Chondrocyte (in vitro differentiated cells): Measurements from ENCODE around the gene NOM1. TPM values are rescaled to one million over a fixed set of nuclear protein-coding genes. Genes with fewer than 3 reads are reported as not detected.
"Not testable (repeated sequence)": the region's sequence is repeated elsewhere in the genome, so short reads cannot be mapped to it uniquely, and the experiment has no call there.

Experiments
- DNase-seq: peaks from one replicate; pipeline ENCODE4 v3.0.0; 2021; ENCODE audit warnings: mixed read lengths, low spot score
- H3K27ac Mint-ChIP-seq: one replicate; pipeline ENCODE4 v1.8.0; 2021; ENCODE audit warnings: mild to moderate bottlenecking, moderate library complexity, mixed read lengths; ENCODE audit not compliant: unreplicated experiment
- H3K27me3 Mint-ChIP-seq: 2 replicates; pipeline ENCODE4 v1.8.0; 2021; ENCODE audit warnings: low read depth, mixed read lengths
- H3K36me3 Mint-ChIP-seq: 2 replicates; pipeline ENCODE4 v1.8.0; 2021; ENCODE audit warnings: low read depth, mixed read lengths
- H3K4me1 Mint-ChIP-seq: 2 replicates; pipeline ENCODE4 v1.8.0; 2021; ENCODE audit warnings: low read depth, mild to moderate bottlenecking, mixed read lengths
- H3K4me3 Mint-ChIP-seq: one replicate; pipeline ENCODE4 v1.8.0; 2021; ENCODE audit warnings: mild to moderate bottlenecking, moderate library complexity, mixed read lengths; ENCODE audit not compliant: unreplicated experiment
- H3K9me3 Mint-ChIP-seq: 2 replicates; pipeline ENCODE4 v1.8.0; 2021; ENCODE audit warnings: low read depth, mixed read lengths
- total RNA-seq: library from RNA; stranded (reverse); gene quantifications from 3 replicates; pipeline ENCODE4 v1.2.1, GENCODE V29; 2021
- TF ChIP-seq, protein P1 (sequence below): fragments of 200-600 bp; sonication (generic); IDR thresholded peaks from 2 replicates; pipeline ENCODE4 v1.5.0; 2021; ENCODE audit warnings: antibody characterized with exemption, mild to moderate bottlenecking, moderate library complexity

The NOM1 gene
- total RNA-seq, 1 donor from 2014 or later, result 16.9 TPM

DNA sequence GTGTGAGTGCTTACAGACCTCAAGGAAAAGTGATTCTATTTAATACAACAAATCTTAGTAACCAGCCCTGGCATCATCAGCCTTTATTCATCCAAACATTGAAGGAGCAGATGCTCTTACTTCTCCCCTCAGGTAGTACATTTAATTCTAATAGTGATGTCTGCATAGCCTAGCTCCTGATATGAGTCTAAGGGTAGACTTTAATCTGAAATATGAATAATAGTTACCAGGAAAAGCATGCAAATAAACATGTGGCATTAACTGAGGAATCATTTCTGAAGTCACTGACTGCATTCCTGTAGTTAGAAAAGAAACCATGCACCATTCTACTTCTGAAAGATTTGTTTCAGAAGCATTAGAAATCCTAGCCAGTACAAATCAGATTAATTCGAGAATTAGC lies 30.9 kb upstream of the NOM1 start:
- no peaks in the 10 kb centered on the region for H3K4me1 Mint-ChIP-seq
- H3K27me3 Mint-ChIP-seq, result peaks cover 16% of the 10 kb centered on the region

GRCh38 chr7:156919132-156919713 lies 30.3 kb upstream of the NOM1 start:
- H3K27ac Mint-ChIP-seq, result no peak overlapping the region
- TF ChIP-seq, protein P1, sequence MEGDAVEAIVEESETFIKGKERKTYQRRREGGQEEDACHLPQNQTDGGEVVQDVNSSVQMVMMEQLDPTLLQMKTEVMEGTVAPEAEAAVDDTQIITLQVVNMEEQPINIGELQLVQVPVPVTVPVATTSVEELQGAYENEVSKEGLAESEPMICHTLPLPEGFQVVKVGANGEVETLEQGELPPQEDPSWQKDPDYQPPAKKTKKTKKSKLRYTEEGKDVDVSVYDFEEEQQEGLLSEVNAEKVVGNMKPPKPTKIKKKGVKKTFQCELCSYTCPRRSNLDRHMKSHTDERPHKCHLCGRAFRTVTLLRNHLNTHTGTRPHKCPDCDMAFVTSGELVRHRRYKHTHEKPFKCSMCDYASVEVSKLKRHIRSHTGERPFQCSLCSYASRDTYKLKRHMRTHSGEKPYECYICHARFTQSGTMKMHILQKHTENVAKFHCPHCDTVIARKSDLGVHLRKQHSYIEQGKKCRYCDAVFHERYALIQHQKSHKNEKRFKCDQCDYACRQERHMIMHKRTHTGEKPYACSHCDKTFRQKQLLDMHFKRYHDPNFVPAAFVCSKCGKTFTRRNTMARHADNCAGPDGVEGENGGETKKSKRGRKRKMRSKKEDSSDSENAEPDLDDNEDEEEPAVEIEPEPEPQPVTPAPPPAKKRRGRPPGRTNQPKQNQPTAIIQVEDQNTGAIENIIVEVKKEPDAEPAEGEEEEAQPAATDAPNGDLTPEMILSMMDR, result no peak

More for the DNA sequence above, 30.9 kb upstream of the NOM1 start:
- Mint-ChIP-seq H3K36me3 (peaks cover 2% of the 10 kb centered on the region), H3K4me3 (no peak overlapping the region), H3K27ac (no peak overlapping the region), H3K9me3 (peaks cover 3% of the 10 kb centered on the region)
- TF ChIP-seq, protein P1, result no peak
- no peak for DNase-seq

DNA sequence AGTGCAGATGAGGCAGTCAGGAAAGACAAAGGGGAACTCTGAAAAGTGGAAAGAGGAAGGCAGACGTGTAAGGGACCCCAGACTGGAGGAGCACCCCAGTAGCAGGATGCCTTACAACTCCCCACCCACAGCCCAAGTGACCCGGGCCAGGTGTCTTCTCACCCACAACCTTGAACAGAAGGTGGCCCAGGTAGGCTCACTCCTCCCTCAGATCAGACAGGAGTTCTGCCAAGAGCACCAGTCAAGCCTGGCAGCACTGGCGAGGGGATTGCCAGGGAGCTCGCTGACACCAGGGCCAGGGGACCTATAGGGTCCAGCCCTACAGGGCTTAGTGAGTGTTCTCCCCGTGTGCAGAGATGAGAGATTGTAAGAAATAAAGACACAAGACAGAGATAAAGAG lies 29.4 kb upstream of the NOM1 start:
- H3K27ac Mint-ChIP-seq, result no peak overlapping the region
- TF ChIP-seq, protein P1, result no peak
- no peak for DNase-seq
- H3K36me3 Mint-ChIP-seq, result no peaks in the 10 kb centered on the region
- no peaks in the 10 kb centered on the region for H3K4me1 Mint-ChIP-seq
- no peaks in the 10 kb centered on the region for H3K9me3 Mint-ChIP-seq
- peaks cover 13% of the 10 kb centered on the region for H3K27me3 Mint-ChIP-seq
- no peak overlapping the region for H3K4me3 Mint-ChIP-seq

More at GRCh38 chr7:156919132-156919713, 30.3 kb upstream of the NOM1 start:
- H3K9me3 Mint-ChIP-seq, result peaks cover under 1% of the 10 kb centered on the region
- no peaks in the 10 kb centered on the region for H3K4me1 Mint-ChIP-seq
- H3K27me3 Mint-ChIP-seq, result peaks cover 13% of the 10 kb centered on the region
- no peak for DNase-seq
- no peaks in the 10 kb centered on the region for H3K36me3 Mint-ChIP-seq
- no peak overlapping the region for H3K4me3 Mint-ChIP-seq

DNA sequence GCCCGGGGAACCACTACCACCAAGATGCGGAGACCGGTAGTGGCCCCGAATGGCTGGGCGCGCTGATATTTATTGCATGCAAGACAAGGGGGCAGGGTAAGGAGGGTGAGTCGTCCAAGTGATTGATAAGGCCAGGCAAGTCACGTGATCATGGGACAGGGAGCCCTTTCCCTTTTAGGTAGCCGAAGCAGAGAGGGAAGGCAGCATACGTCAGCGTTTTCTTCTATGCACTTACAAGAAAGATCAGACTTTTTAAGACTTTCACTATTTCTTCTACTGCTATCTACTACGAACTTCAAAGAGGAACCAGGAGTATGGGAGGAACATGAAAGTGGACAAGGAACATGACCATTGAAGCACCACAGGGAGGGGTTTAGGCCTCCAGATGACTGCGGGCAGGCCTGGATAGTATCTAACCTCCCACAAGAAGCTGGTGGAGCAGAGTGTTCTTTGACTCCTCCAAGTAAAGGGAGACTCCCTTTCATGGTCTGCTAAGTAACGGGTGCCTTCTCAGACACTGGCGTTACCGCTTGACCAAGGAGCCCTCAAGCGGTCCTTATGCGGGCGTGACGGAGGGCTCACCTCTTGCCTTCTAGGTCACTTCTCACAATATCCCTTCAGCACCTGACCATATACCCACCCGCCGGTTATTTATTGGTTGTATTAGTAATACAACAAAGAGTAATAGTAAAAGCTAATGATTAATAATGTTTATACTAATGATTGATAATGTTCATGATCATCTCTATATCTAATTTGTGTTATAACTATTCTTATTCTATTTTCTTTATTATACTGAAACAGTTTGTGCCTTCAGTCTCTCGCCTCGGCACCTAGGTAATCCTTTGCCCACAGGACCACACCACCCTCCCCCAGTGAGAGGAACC lies 28.8 kb upstream of the NOM1 start:
- H3K27ac Mint-ChIP-seq, H3K36me3 Mint-ChIP-seq, DNase-seq, H3K4me1 Mint-ChIP-seq, H3K9me3 Mint-ChIP-seq, H3K4me3 Mint-ChIP-seq: not testable (repeated sequence)
- H3K27me3 Mint-ChIP-seq, result peaks cover 13% of the 10 kb centered on the region

GRCh38 chr7:156922304-156922703 lies 27.2 kb upstream of the NOM1 start:
- not testable (repeated sequence) for H3K4me1 Mint-ChIP-seq, H3K4me3 Mint-ChIP-seq, H3K36me3 Mint-ChIP-seq, H3K27me3 Mint-ChIP-seq, H3K27ac Mint-ChIP-seq, DNase-seq, H3K9me3 Mint-ChIP-seq

GRCh38 chr7:156925821-156926220 lies 23.7 kb upstream of the NOM1 start:
- not testable (repeated sequence) for DNase-seq, H3K4me3 Mint-ChIP-seq, H3K36me3 Mint-ChIP-seq

More at GRCh38 chr7:156925821-156926220, 23.7 kb upstream of the NOM1 start:
- H3K9me3 Mint-ChIP-seq, H3K27ac Mint-ChIP-seq, H3K4me1 Mint-ChIP-seq: not testable (repeated sequence)
- peaks cover 16% of the 10 kb centered on the region for H3K27me3 Mint-ChIP-seq
